Measurements from ENCODE around the gene PUS7. TPM values are rescaled to one million over a fixed set of nuclear protein-coding genes. Genes with fewer than 3 reads are reported as not detected.
"Not testable (repeated sequence)": the region's sequence is repeated elsewhere in the genome, so short reads cannot be mapped to it uniquely, and the experiment has no call there.

PUS7 gene
- total and polyA plus RNA-seq, 5 donors from 2014 or later, result 2.0 to 5.8 (median 3.8) TPM

DNA sequence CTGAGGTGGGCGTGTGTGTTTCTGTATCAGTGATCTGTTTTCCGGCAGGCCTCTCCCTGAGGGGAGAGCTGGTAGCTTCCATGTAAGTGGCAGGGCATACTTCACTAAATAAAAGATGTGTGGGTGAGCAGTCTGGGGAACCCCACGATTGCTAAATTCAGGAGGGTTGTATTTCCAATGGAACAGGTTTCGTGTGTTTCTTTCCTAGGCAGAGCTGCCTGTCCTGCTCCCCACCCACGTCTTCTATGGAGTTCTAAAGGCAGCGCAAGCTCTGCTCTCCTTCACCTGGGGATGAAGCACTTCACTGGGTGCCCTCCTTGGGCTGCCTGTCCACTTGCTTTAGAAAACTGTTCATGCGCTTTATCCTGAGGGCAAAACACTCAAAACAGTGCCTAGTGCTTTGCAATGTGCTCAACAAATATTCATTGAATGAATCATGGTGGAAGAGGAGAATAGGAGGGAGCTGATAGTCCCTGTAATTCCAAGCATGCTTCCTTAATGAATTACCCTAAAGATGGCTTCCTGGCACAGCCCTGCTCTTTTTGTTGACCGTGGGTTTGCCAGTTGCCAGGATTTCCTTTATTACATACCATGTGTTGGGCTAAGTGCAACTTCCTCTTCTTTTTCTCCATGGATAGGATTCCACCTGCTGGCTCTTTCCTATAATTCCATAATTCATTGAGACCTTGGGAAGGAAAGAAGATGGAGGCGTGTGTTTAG, 82.7 kb downstream of the PUS7 start:
- Histone ChIP-seq H3K27ac (ENCODE audit: insufficient read depth, low read length, poor library complexity, severe bottlenecking) (no peak overlapping the region), H3K36me3 (ENCODE audit: control insufficient read depth, insufficient read depth, low read length) (no peaks in the 10 kb centered on the region), H3K4me3 (ENCODE audit: low read depth, low read length) (no peak overlapping the region), H3K9me3 (ENCODE audit: control insufficient read depth in 2 of 2, low read length in 2 of 2) (no peaks in the 10 kb centered on the region), H3K4me1 (ENCODE audit: control insufficient read depth, insufficient read depth, low read length, poor library complexity, severe bottlenecking) (no peaks in the 10 kb centered on the region), H3K27me3 (ENCODE audit: control insufficient read depth, insufficient read depth, low read length) (no peaks in the 10 kb centered on the region)
- no peaks in the 10 kb centered on the region for H3K27me3 Mint-ChIP-seq
- peak overlapping the region in 1 of 4 donors; percentile 75 for H3K4me3 Mint-ChIP-seq
- H3K4me1 Mint-ChIP-seq, result peaks cover 4 to 29% (median 6%) of the 10 kb centered on the region in 4 donors
- DNase-seq, result no peak
- no peak for ATAC-seq (ENCODE audit: low read depth in 2 of 2)
- H3K27ac Mint-ChIP-seq, result peak overlapping the region in 2 of 3 donors; percentile 89 to 90
- peaks cover 0 to 1% (median 0%) of the 10 kb centered on the region in 7 donors for H3K9me3 Mint-ChIP-seq
- H3K36me3 Mint-ChIP-seq, result no peaks in the 10 kb centered on the region

DNA sequence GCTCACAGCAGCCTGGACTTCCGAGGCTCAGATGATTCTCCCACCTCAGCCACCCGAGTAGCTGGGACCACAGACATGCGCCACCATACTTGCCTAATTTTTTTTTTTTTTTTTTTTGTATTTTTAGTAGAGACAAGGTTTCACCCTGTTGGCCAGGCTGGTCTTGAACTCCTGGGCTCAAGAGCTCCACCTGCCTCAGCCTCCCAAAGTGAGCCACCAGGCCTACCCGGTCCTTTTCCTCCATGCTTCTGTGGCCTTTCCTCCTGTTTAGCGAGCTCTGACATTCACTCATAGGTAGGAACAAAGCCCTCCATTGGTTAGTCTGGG, 83.3 kb downstream of the PUS7 start:
- ATAC-seq (ENCODE audit: low read depth in 2 of 2), result no peak
- H3K36me3 Mint-ChIP-seq, result no peaks in the 10 kb centered on the region
- Histone ChIP-seq H3K4me3 (ENCODE audit: low read depth, low read length) (no peak overlapping the region), H3K27ac (ENCODE audit: insufficient read depth, low read length, poor library complexity, severe bottlenecking) (no peak overlapping the region), H3K27me3 (ENCODE audit: control insufficient read depth, insufficient read depth, low read length) (no peaks in the 10 kb centered on the region), H3K9me3 (ENCODE audit: control insufficient read depth in 2 of 2, low read length in 2 of 2) (no peaks in the 10 kb centered on the region), H3K4me1 (ENCODE audit: control insufficient read depth, insufficient read depth, low read length, poor library complexity, severe bottlenecking) (no peaks in the 10 kb centered on the region), H3K36me3 (ENCODE audit: control insufficient read depth, insufficient read depth, low read length) (no peaks in the 10 kb centered on the region)
- peaks cover 0 to 1% (median 0%) of the 10 kb centered on the region in 7 donors for H3K9me3 Mint-ChIP-seq
- no peak for DNase-seq
- peak overlapping the region in 1 of 3 donors; percentile 90 for H3K27ac Mint-ChIP-seq
- H3K4me1 Mint-ChIP-seq, result peaks cover 4 to 27% (median 6%) of the 10 kb centered on the region in 4 donors
- H3K4me3 Mint-ChIP-seq, result peak overlapping the region in 1 of 4 donors; percentile 75
- no peaks in the 10 kb centered on the region for H3K27me3 Mint-ChIP-seq

DNA sequence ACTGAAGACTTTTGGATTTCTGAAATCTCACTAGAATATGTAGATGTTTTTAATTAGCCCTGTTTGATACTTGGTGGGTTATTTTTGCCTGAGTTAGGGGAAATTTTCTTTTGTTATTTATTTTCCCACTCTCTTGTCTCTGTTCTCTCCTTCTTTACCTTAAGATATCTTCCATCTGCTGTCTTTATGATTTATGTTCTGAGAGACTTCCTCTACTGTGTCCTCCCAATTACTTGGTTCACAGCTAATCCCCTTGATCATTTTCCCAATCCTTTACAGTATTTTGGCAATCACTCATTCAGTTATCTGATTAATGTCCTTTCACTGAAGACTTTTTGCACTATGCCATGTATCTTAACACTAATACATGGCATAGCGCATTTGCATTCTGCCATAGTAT, 83.8 kb downstream of the PUS7 start:
- ATAC-seq (ENCODE audit: low read depth in 2 of 2), result no peak
- Histone ChIP-seq H3K27me3 (ENCODE audit: control insufficient read depth, insufficient read depth, low read length) (no peaks in the 10 kb centered on the region), H3K9me3 (ENCODE audit: control insufficient read depth in 2 of 2, low read length in 2 of 2) (no peaks in the 10 kb centered on the region), H3K27ac (ENCODE audit: insufficient read depth, low read length, poor library complexity, severe bottlenecking) (no peak overlapping the region), H3K36me3 (ENCODE audit: control insufficient read depth, insufficient read depth, low read length) (no peaks in the 10 kb centered on the region), H3K4me1 (ENCODE audit: control insufficient read depth, insufficient read depth, low read length, poor library complexity, severe bottlenecking) (no peaks in the 10 kb centered on the region), H3K4me3 (ENCODE audit: low read depth, low read length) (no peak overlapping the region)
- peaks cover 4 to 25% (median 6%) of the 10 kb centered on the region in 4 donors for H3K4me1 Mint-ChIP-seq
- DNase-seq, result no peak
- H3K9me3 Mint-ChIP-seq, result peaks cover 0 to 1% (median 0%) of the 10 kb centered on the region in 7 donors
- H3K36me3 Mint-ChIP-seq, result no peaks in the 10 kb centered on the region
- H3K27ac Mint-ChIP-seq, result no peak overlapping the region
- H3K27me3 Mint-ChIP-seq, result no peaks in the 10 kb centered on the region
- H3K4me3 Mint-ChIP-seq, result peak overlapping the region in 1 of 4 donors; percentile 1

GRCh38 chr7:105437356-105437755, 84.7 kb downstream of the PUS7 start:
- not testable (repeated sequence) for H3K27me3 ChIP-seq (ENCODE audit: control insufficient read depth, insufficient read depth, low read length); H3K36me3 ChIP-seq (ENCODE audit: control insufficient read depth, insufficient read depth, low read length); DNase-seq; H3K27me3 Mint-ChIP-seq; H3K4me3 ChIP-seq (ENCODE audit: low read depth, low read length); ATAC-seq (ENCODE audit: low read depth in 2 of 2); H3K9me3 Mint-ChIP-seq; H3K27ac ChIP-seq (ENCODE audit: insufficient read depth, low read length, poor library complexity, severe bottlenecking); H3K9me3 ChIP-seq (ENCODE audit: control insufficient read depth in 2 of 2, low read length in 2 of 2); H3K36me3 Mint-ChIP-seq; H3K4me1 ChIP-seq (ENCODE audit: control insufficient read depth, insufficient read depth, low read length, poor library complexity, severe bottlenecking)
- Mint-ChIP-seq H3K4me3 (peak overlapping the region in 1 of 4 donors; percentile 61), H3K4me1 (peaks cover 4 to 25% (median 9%) of the 10 kb centered on the region in 4 donors), H3K27ac (peak overlapping the region in 2 of 3 donors; percentile 39 to 49)

GRCh38 chr7:105429746-105430612, 92.1 kb downstream of the PUS7 start:
- no peaks in the 10 kb centered on the region for H3K9me3 Mint-ChIP-seq
- peaks cover 8 to 27% (median 18%) of the 10 kb centered on the region in 4 donors for H3K4me1 Mint-ChIP-seq
- peak; percentile 70 to 79 for ATAC-seq (ENCODE audit: low read depth in 2 of 2)
- H3K27ac Mint-ChIP-seq, result peak overlapping the region; percentile 43 to 72 (median 55)
- H3K36me3 Mint-ChIP-seq, result no peaks in the 10 kb centered on the region
- H3K4me1 ChIP-seq (ENCODE audit: control insufficient read depth, insufficient read depth, low read length, poor library complexity, severe bottlenecking), result peaks cover 10% of the 10 kb centered on the region
- no peaks in the 10 kb centered on the region for H3K27me3 Mint-ChIP-seq
- H3K27ac ChIP-seq (ENCODE audit: insufficient read depth, low read length, poor library complexity, severe bottlenecking), result no peak overlapping the region
- H3K4me3 ChIP-seq (ENCODE audit: low read depth, low read length), result no peak overlapping the region
- DNase-seq, result peak; percentile 19 to 82 (median 65)
- H3K9me3 ChIP-seq (ENCODE audit: control insufficient read depth in 2 of 2, low read length in 2 of 2), result no peaks in the 10 kb centered on the region
- H3K27me3 ChIP-seq (ENCODE audit: control insufficient read depth, insufficient read depth, low read length), result no peaks in the 10 kb centered on the region
- no peaks in the 10 kb centered on the region for H3K36me3 ChIP-seq (ENCODE audit: control insufficient read depth, insufficient read depth, low read length)
- no peak overlapping the region for H3K4me3 Mint-ChIP-seq

- Mint-ChIP-seq H3K4me3 (no peak overlapping the region), H3K27me3 (no peaks in the 10 kb centered on the region), H3K9me3 (peaks cover 0 to 1% (median 0%) of the 10 kb centered on the region in 7 donors), H3K27ac (peak overlapping the region in 1 of 3 donors; percentile 3), H3K36me3 (no peaks in the 10 kb centered on the region), H3K4me1 (peaks cover 8 to 18% (median 14%) of the 10 kb centered on the region in 4 donors)
- Histone ChIP-seq H3K27ac (ENCODE audit: insufficient read depth, low read length, poor library complexity, severe bottlenecking) (no peak overlapping the region), H3K4me1 (ENCODE audit: control insufficient read depth, insufficient read depth, low read length, poor library complexity, severe bottlenecking) (peaks cover 10% of the 10 kb centered on the region), H3K4me3 (ENCODE audit: low read depth, low read length) (no peak overlapping the region), H3K27me3 (ENCODE audit: control insufficient read depth, insufficient read depth, low read length) (no peaks in the 10 kb centered on the region), H3K9me3 (ENCODE audit: control insufficient read depth in 2 of 2, low read length in 2 of 2) (no peaks in the 10 kb centered on the region), H3K36me3 (ENCODE audit: control insufficient read depth, insufficient read depth, low read length) (no peaks in the 10 kb centered on the region)
- ATAC-seq (ENCODE audit: low read depth in 2 of 2) (no peak), DNase-seq (no peak)
These were observed 95.4 kb downstream of the PUS7 start for GRCh38 chr7:105426606-105427146.

DNA sequence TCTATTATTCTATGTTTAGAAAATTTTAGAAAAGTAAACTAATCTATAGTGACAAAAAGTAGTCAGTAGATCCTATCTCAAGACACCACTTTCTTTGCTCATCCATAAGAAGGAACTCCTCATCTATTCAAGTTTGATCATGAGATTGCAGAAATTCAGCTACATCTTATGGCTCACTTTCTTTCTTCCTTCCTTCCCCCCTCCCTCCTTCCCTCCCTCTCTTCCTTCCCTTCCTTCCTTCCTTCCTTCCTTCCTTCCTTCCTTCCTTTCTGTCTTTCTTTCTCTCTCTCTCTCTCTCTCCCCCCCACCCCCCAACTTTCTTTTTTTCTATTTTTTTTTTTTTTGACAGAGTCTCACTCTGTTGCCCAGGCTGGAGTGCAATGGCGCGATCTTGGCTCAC, 98.1 kb downstream of the PUS7 start:
- no peaks in the 10 kb centered on the region for H3K36me3 ChIP-seq (ENCODE audit: control insufficient read depth, insufficient read depth, low read length)
- no peak overlapping the region for H3K27ac ChIP-seq (ENCODE audit: insufficient read depth, low read length, poor library complexity, severe bottlenecking)
- Mint-ChIP-seq H3K27me3 (peaks cover 9% of the 10 kb centered on the region), H3K4me3 (no peak overlapping the region), H3K4me1 (peaks cover 0 to 3% (median 0%) of the 10 kb centered on the region in 4 donors), H3K9me3 (peaks cover 0 to 1% (median 0%) of the 10 kb centered on the region in 7 donors), H3K36me3 (no peaks in the 10 kb centered on the region), H3K27ac (no peak overlapping the region)
- no peaks in the 10 kb centered on the region for H3K4me1 ChIP-seq (ENCODE audit: control insufficient read depth, insufficient read depth, low read length, poor library complexity, severe bottlenecking)
- no peak overlapping the region for H3K4me3 ChIP-seq (ENCODE audit: low read depth, low read length)
- no peak for ATAC-seq (ENCODE audit: low read depth in 2 of 2)
- no peaks in the 10 kb centered on the region for H3K9me3 ChIP-seq (ENCODE audit: control insufficient read depth in 2 of 2, low read length in 2 of 2)
- DNase-seq, result no peak
- no peaks in the 10 kb centered on the region for H3K27me3 ChIP-seq (ENCODE audit: control insufficient read depth, insufficient read depth, low read length)
